SIG-M5 treated with dmso at 0.1 percent for 504 hours (cell line): ENCODE measurements around the gene LRRC17.
A peak's percentile ranks its signal among the peaks of the same experiment; 100 is the strongest.
"Not testable (repeated sequence)": the region's sequence is repeated elsewhere in the genome, so short reads cannot be mapped to it uniquely, and the experiment has no call there.

Experiments used
- DNase-seq: peaks from one replicate; lab custom pipeline; 2025; ENCODE audit not compliant: unreplicated experiment; lab: John Stamatoyannopoulos, UW

LRRC17 gene

DNA sequence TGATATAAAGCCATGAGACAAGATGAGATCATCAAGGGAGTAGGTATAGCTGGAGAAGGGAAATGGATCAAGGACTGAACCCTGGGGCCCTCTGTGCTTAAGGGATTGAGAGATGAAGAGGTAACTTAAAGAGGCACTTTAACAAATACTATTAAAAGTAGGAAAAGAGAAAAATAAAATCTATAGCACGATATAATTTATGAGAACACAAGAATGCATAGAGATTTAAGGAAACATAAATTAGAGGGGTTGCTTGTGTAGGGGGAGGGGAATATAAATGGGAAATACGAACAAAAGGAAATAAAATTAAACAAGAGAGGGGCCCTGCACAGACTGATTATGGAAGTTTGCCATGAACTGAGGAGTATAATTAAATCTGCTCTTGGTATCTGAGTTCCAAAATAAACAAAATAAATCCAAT is 15.6 kb upstream of the LRRC17 start:
- no peak for DNase-seq

DNA sequence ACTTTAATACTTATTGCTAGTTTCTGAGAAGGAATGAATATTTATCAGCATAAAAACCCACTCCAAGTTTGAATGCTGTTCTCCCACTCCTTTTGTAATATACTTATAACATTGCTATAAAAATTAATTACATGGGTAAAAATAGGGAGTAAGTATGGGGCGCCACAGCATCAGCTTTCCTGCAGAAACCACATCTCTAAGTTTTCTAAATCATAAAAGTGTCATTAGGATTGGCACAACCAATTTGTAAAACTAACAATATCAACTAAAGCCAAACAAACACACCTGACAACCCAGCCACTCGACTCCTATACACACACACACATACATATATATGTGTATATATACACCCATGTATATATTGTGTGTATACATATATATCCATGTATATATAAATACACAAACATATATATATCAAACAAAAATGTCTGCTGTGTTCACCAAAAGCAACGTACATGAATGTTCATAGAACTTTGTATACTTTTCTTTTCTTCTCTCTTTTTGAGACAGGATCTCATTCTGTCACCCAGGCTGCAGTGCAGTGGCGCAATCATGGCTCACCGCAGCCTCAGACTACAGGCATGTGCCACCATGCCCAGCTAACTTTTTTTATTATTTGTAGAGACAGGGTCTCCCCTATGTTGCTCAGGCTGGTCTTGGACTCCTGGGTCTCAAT is 14.8 kb upstream of the LRRC17 start:
- peak; percentile 80 for DNase-seq

DNA sequence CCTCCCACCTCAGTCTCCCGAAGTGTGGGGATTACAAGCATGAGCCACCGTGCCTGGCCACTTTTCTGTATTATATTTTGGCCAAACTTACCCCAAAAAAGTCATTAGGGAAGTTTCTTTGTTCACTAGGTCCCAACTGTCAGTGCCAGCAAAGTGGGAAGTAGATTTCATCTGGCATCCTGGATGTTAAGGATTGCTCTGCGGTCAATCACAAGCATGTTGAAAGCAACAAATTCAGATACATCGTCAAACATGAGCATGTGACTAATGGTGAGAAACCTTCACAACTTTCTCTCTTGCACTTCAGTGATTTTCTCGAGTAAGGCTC is 14.3 kb upstream of the LRRC17 start:
- DNase-seq = peak; percentile 80

DNA sequence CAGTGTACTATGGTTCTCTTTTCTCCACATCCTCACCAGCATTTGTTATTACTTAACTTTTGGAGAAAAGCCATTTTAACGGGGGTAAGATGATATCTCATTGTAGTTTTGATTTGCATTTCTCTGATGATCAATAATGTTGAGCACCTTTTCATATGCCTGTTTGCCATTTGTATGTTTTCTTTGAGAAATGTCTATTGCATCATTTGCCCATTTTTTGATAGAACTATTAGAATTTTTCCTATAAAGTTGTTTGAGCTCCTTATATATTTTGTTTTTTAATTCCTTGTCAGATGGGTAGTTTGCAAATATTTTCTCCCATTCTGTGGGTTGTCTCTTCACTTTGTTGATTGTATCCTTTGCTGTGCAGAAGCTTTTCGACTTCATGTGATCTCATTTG is 10.7 kb upstream of the LRRC17 start:
- DNase-seq = not testable (repeated sequence)

DNA sequence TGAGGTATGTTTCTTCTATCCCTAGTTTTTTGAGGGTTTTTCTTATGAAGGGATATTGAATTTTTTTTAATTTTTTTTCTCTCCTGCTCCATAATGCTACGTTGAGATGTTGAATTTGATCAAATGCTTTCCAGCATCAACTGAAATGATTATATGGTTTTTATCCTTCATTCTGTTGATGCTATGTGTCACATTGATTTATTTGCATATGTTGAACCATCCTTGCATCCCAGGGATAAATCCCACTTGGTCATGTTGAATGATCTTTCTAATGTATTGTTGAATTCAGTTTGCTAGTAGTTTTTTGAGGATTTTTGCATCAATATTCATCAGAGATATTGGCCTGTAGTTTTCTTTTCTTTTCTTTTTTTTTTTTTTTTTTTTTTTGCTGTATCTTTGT is 9.2 kb upstream of the LRRC17 start:
- not testable (repeated sequence) for DNase-seq

DNA sequence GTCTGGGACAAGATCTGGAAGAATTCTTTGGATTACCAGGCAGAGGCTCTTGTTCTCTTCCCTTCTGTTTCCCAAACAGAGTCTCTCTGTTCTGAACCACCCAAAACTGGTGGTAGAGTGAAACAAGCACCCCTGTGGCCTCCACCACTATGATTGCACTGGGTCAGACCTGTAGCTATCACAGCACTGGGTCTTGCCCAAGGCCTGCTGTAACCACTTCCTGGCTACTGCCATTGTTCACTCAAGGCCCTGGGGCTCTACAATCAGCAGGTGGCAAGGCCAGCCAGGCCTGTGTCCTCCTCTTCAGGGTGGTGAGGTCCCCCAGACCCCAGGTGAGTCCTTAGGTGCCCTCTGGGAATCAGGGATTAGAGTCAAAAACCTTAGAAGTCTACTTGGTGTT is 4.1 kb upstream of the LRRC17 start:
- DNase-seq = no peak

DNA sequence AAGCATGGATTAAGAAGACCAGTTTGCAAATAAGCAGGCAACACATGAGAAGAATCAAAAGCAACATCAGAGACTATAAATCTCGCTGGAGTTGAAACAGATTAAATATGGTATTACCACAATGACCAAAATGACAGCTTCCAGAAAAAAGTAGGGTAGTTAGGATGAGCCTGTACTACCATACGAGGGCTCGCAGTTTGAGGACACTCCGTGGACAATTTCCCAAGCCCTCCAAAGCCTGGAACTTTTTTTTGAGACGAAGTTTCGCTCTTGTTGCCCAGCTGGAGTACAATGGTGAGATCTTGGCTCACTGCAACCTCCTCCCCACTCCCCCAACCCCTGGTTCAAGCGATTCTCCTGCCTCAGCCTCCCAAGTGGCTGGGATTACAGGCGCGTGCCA is 1.0 kb downstream of the LRRC17 start:
- DNase-seq = no peak

DNA sequence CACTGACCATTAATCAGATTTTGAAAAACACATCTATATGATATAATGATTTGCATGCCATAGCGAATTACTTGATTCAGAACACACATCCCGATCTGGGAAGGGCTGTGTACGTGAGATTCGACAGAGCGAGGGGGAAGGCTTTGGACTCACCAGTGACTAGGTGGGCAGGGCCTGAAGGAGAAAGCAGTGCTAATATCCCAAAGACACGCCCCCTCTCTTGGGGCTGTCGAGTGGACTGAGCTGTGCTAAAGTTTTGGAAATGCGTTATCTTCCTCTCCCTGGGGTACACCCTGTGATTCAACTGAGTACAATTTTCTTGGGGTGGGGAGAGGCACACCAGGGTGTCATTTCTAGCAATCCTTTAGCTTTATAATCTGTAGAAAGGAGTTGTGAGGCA is 1.8 kb downstream of the LRRC17 start:
- no peak for DNase-seq

DNA sequence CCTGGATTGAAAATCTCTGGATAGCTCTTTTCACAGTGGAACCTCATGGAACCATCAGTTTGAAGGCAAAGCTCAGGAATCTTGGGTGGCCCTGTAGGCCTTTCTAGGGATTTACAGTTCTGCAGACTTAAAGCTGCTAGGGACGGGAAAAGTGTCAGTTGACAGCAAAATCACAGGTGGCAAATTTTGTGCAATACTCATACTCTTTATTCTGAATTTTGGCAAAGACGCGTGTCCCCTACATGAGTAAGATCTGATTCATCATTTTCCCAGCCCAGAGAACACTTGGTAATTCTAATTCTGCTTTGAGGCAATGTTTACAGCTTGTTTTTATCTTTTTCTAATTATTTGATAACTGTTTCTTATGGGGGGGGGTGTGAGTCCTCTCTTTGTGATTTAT is 3.6 kb downstream of the LRRC17 start:
- no peak for DNase-seq

DNA sequence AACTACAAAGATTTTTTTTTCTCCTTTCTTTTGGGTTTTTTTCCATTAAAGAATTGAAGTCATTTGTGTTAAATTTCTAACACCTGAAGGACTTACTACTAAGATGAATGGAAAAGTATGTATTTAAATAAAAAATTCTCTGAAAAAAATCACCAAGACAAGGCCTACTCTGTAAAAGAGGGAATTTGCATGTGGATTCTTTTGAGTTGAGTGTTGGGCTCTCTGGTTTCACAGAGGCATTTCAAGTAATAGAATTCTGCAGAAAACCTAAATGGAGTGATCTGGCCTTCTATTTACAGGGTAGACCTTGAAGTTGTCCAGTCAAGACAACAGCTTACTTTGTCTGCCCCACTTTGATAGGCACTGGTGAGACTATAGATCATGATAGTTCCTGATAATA is 4.1 kb downstream of the LRRC17 start:
- DNase-seq = no peak

DNA sequence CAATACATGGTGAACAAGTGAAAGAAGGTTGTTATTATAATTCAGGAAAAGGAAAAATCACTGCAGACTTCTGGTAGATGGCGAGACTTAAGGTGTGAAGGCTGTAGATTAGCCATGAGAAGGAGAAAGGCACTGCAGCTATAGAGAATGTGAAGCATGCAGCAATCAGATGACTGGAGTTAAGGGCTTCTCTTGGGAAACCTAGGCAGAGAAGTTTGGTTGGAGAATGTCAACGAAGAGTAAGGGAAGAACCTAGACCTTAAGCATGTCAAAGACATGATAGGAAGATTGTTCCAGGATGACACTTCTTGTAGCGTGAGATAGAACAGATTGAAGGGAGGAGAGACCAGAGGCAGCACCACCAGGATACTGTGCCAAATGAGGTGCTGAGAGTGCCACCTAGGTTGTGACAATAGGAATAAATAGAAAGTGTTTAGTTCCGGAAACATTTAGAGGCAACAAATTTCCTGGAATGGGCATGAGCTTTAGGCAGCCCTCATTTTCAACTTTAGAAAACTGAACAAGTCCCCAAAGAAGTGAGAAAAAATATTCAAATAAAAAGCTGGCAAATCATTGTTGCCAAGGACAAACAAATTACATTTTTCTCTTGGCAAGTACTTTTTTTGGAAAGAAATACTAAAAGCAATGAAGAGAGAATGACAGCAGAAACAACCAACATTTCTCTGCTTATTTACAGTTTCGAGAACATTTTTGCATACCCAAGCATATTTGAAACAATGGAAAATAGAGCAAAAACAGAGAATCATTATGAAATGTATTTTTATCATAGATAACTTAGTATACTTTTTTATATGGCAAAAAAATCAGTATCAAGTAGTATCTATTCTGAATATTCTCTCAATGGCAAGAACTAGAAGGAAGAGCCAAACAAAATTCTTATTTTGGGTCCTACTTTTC is 4.9 kb downstream of the LRRC17 start:
- peak; percentile 28 for DNase-seq

DNA sequence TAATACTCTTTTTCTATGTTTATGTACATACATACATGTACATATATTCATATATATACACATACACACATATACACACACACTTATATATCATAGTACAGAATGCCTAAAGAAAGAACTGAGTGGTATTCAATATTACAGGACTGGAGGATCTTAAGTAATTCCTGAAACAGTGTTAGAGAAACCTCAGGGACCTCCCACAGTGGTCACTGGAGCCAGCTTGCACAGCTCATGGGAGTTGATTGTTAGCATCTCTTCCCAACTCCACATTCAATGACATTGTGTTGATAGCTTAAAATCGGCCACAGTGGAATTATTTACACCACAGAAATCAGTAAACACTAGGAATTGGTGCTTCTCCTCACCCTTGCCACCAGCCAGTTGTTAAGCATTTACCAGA is 6.0 kb downstream of the LRRC17 start:
- DNase-seq = no peak

DNA sequence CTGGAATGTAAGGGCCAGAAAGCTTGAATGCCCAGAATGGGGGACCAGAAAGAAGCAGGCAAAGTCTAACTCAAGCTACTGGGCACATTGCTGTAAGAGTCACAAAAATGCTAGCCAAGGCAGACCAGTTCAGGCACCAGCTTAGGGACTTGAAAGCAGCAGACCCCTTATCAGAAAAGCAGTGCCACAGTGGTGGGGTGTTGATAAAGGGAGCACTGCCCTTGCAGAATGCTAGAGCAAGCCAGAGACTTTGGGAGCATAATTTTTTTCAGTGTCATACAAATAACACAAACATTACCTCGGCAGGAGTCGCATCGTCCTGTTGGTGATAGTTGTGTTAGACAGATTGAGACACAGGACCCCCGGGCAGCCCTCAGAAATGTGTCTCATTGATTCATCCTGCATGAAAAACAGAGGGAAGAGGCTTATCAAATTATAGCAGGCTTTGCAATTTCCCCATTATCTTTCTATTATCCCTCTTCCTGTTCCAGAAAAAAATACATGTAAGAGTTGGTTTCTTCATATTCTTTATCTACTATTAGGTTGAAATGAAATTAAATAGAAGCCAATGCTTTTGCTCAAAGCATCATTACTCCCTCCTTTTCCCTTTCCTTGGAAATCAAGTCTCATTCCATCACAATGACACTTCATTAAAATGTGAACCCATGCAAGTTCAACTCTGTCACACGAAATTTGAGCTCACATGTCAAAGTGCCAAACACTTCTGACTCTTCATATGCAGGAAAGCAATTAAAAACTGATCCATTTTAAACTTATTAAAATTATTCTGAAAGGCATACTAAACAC is 13.4 kb downstream of the LRRC17 start:
- no peak for DNase-seq

DNA sequence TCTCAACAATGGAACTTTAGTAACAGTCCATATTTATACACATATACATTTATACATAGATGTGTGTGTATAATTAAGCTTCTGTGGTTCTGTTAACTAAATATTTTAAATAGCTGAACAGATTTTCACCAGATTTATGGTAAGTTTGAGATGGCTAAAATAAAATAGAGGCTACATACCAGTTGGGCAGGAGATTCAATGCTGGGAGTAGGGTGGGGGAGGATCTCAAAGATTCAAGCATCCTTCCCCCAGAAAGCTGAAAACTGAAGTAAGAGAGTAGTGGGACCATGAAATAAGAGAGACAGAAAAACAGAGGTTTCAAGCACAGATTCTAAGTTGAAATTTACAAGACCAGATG is 14.0 kb downstream of the LRRC17 start:
- DNase-seq = no peak

DNA sequence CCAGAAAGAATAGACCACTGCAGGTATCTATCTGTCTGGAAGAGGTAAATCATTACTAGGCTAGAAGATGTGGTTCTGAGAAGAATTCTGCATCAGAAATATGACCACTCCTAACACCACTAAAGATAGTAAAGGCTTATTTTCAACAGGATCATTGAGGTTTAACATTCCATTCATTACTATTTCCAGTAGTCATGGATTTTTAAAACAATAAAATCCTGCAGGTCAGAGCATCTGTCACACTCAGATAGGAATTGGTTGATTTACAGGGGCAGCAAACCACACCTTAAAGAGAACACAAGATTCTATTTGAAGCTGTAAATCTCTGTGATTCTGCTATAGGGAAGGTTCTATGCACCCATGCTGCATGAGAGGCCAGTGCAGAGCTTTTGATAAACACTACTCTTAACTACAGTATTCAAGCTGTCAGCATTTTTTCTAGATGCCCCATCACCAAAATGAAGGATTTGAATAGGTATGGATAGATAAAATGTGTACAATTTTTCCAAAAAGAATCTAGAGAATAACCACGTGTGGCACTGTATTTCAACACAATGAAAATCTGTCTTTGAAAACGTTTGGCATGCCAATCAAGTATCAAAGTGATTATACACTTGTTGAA is 14.6 kb downstream of the LRRC17 start:
- no peak for DNase-seq

DNA sequence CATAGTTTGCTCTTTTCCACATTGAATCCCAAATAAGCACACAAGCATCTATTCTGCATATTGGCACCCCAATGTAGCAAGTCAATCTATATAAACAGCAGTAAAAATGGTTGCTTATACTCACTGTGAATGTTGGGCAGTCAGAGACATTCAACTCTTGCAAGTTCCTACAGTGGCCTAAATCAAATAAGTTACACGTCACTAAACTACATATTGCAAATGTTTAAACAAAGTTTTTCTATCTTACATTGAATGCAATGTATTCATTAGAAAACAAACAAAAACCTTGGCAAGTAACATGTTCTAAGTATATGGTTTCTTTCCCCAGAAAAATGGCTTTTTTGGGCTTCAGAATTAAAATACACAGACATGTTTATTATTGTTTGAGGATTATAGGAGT is 19.0 kb downstream of the LRRC17 start:
- DNase-seq = no peak

DNA sequence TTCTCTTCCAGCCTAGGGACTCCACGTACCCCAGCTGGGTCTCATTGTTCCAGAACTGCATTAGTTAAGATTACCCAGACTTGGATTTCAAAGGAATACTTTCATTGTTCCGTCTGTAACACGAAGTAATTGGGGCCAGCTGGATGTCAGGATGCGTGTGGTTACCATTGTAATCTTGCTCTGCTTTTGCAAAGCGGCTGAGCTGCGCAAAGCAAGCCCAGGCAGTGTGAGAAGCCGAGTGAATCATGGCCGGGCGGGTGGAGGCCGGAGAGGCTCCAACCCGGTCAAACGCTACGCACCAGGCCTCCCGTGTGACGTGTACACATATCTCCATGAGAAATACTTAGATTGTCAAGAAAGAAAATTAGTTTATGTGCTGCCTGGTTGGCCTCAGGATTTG is 21.0 kb downstream of the LRRC17 start:
- DNase-seq = no peak

DNA sequence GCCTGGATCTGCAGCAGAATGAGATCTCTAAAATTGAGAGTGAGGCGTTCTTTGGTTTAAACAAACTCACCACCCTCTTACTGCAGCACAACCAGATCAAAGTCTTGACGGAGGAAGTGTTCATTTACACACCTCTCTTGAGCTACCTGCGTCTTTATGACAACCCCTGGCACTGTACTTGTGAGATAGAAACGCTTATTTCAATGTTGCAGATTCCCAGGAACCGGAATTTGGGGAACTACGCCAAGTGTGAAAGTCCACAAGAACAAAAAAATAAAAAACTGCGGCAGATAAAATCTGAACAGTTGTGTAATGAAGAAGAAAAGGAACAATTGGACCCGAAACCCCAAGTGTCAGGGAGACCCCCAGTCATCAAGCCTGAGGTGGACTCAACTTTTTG is 21.4 kb downstream of the LRRC17 start:
- DNase-seq = no peak

DNA sequence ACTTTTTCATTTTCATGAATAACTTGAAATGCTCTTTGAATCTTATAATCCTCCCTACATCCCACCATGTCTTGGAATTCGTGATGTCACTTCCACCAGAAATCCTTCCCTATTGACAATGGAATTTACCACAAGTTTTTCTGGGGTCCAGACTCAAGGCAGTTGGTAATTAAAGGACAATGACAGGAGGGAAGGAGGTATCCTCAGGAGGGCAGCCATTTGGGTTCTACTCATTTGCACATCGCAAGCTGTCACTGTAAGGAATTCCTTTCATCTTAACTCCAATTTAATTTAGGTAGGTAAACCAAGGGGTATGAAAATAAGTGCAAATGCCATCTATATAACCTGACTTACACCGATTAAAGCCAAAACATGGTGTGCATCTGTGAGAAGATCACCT is 21.9 kb downstream of the LRRC17 start:
- DNase-seq = no peak

DNA sequence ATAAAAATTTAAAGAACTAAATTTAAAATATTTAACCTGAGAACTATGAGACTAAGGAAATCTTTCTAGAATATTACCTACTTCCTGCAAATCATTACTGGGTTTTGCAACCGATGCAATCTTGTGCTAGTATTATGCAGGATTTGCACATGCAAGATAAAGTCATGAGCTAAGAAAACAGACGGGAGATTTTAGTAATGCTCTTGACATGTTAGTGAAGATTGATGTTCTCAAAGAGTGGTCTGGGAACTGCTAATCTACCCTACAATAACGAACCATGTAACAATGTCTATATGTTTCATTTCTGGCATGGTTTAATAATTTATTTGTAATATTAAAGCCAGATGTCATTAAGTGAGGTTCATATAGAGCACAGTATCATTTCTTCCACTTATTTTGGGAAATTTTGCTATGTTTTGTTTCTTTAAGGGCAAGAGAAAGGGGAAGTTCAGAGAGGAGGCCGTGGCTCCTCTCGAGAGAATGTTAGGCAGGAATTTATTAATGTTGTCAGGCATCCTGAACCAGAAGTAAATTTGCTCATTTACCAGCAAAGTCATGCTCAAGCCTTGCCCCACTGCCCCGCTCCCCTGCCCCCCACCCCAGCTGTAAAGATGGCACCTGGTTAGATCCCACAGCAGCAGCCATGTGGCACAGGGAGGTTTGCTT is 22.8 kb downstream of the LRRC17 start:
- peak; percentile 27 for DNase-seq

DNA sequence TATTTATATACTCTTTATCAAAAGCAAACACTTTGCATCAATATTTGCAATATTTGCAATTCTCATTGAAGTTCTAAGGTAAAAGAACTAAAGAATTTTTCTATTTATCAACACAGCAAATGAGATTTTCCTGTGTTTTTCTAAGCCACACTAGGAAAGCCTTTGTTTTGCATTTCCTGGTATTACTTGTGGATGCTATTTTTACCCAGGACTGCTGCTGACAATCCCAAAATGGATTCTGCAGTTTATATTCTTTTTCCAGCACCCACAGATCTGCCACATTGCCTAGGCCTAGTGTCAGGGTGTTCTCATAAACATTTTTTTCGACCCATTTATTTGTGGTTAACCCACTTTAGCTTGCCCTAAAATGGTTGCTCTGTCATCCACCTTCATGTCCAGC is 25.9 kb downstream of the LRRC17 start:
- DNase-seq = no peak
